RWPE1 (cell line): ENCODE measurements around the gene SYT2.
"Not testable (repeated sequence)": the region's sequence is repeated elsewhere in the genome, so short reads cannot be mapped to it uniquely, and the experiment has no call there.

Source experiments
- CTCF ChIA-PET: fragments of 350-600 bp; sonication (Branson Sonifier 250); formaldehyde crosslinking; extraction: SDS; loops from one replicate; lab custom pipeline; 2021; lab: Yijun Ruan, JAX
- POLR2A ChIA-PET: fragments of 400-600 bp; formaldehyde crosslinking; extraction: SDS; loops from one replicate; lab custom pipeline; 2020; ENCODE audit warnings: antibody characterized with exemption; ENCODE audit not compliant: low non-redundant PET; lab: Yijun Ruan, JAX
- DNase-seq: peaks from one replicate; pipeline ENCODE4 v3.0.0; 2012; ENCODE audit warnings: low spot score
- H3K27ac ChIP-seq: fragments of 450-650 bp; 2 replicates; pipeline ENCODE4 v1.5.1; 2017
- TF ChIP-seq, protein P1 (sequence below): fragments of 450-650 bp; conservative IDR thresholded peaks from 2 replicates; pipeline ENCODE4 v1.5.1; 2017; ENCODE audit warnings: low read depth, mild to moderate bottlenecking

SYT2 gene

DNA sequence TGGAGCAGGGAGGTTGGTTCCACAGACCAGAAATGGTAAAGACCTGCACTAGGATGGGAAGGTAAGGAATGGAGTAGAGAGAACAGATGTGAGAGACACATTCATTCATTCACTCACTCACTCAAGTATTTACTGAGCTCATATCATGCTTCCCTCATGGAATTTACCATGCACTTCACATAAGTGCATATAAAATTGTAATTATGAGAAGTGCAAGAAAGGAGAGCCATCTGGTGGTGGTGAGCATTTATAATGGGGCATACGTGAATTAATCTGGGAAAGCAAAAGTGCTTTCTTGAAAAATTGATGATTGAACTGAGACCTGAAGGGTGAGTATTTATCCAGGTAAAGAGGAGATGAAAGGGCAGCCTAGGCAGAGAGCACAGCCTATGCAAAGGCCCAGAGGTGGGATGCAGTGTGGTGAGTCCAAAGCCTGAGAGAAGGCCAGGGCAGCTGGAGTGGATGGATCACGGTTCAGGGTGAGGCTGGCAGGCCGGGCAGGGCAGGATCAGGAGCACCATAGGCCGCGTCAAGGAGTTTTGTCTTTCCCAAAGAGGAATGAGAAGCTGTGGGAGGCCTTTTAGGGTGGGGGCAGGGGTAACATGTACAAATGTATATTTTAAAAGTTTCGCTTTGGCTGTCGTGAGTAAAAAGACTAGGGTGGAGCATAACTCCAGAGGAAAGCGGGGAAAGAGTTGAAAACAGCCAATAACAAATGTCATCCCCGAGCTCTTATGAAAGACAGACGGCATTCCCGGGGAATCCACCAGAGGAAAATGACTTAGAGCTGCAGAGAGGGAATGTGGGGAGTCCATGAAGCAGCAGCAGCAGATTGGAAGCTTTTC, 95.7 kb downstream of the SYT2 start:
- H3K27ac ChIP-seq, POLR2A ChIA-PET, DNase-seq: not testable (repeated sequence)
- CTCF ChIA-PET: interaction anchor here (0.5 to 1.3 kb wide), 7 partner anchors 14 to 272 kb away, joined by 3 to 6 read pairs (median 4); no protein-coding TSS in a partner anchor
- TF ChIP-seq, protein P1, sequence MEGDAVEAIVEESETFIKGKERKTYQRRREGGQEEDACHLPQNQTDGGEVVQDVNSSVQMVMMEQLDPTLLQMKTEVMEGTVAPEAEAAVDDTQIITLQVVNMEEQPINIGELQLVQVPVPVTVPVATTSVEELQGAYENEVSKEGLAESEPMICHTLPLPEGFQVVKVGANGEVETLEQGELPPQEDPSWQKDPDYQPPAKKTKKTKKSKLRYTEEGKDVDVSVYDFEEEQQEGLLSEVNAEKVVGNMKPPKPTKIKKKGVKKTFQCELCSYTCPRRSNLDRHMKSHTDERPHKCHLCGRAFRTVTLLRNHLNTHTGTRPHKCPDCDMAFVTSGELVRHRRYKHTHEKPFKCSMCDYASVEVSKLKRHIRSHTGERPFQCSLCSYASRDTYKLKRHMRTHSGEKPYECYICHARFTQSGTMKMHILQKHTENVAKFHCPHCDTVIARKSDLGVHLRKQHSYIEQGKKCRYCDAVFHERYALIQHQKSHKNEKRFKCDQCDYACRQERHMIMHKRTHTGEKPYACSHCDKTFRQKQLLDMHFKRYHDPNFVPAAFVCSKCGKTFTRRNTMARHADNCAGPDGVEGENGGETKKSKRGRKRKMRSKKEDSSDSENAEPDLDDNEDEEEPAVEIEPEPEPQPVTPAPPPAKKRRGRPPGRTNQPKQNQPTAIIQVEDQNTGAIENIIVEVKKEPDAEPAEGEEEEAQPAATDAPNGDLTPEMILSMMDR: 0 out of 2 replicates have a peak, but pooled peaks have one; percentile 13

DNA sequence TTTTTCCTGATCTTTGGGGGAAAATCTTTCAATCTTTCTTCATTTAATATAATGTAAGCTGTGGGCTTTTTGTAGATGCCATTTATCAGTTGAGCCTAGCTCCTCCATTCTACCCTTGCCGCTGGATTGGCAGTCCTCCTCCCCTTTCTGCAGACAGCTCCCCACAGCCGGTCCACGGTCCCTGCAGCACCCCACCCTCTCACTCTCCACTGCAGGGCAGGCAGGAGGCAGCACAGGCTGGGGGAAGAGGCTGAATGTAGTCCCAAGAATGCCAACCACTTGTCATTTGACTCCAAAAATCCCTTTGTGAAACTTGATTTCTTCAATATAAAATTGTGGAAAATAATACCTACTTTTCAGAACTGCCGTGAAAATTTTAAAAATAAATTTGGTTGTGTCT, 96.7 kb downstream of the SYT2 start:
- no peak overlapping the region for H3K27ac ChIP-seq
- DNase-seq: no peak
- POLR2A ChIA-PET: no interaction called here
- CTCF ChIA-PET: interaction anchor here (1.1 to 2.9 kb wide), 2 partner anchors 13 to 27 kb away, joined by 3 to 9 read pairs; no protein-coding TSS in a partner anchor
- TF ChIP-seq, protein P1: no peak

DNA sequence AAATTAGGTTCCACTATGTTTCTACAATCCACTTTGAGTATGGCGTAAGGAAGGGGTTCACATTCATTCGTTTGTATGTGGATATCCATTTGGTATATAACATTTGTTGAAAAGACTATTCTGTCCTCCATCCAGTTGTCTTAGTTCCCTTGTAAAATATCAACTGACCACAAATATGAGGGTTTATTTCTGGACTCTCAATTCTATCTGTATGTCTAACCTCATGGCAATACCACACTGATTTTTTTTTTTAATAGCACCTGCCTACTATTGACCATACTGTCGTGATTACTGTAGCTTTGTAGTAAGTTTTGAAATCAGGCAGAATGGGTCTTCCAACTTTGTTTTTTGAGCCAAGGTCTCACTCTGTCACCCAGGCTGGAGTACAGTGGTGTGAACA, 98.2 kb downstream of the SYT2 start:
- DNase-seq, POLR2A ChIA-PET, H3K27ac ChIP-seq: not testable (repeated sequence)
- CTCF ChIA-PET: interaction anchor here (2.9 kb wide), 1 partner anchor 12 kb away, joined by 9 read pairs; no protein-coding TSS in a partner anchor

DNA sequence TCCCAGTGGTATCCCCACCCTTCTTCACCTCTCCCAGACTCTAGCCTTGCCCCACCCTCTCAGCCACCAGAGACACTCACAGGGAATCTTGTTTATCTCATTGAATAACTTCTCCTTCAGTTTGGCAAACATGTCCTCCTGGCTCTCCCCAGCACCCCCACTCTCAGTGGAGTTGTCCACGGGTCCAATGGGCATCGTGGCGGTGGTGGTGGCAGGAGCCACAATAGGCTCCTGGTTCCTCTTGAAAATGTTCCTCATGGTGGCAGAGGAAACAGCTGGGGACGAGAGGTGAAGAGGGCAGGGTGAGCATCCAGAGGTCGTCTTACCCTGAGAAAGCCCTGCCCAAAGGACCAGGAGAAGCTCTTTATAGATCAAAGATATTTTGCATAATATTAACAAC, 104.7 kb downstream of the SYT2 start:
- TF ChIP-seq, protein P1: no peak
- no peak for DNase-seq
- ChIA-PET POLR2A (no interaction called here), CTCF (interaction anchor here (0.6 to 1.2 kb wide), 3 partner anchors 104 to 1040 kb away, joined by 4 to 5 read pairs (median 4); no protein-coding TSS in a partner anchor)
- H3K27ac ChIP-seq: no peak overlapping the region

DNA sequence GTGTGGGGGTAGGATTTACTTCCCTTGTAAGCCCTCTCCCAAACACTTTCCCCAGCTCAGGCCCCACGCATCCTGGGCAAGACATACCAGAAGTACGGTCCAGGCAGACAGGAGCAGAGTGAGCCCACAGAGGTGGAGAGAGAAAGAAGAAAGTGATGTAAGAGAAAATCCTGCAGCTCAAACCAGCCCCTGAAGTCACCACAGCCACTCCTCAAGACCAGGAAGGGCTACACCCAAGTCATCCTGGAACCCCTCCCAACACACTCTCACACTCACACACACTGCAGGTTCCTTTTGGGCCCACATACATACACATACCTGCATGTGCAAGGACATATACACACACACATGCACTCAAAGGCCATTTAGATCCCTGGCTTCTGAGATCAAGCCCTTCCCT, 106.8 kb downstream of the SYT2 start:
- H3K27ac ChIP-seq: no peak overlapping the region
- ChIA-PET POLR2A (no interaction called here), CTCF (interaction anchor here (0.6 to 1.2 kb wide), 4 partner anchors 31 to 259 kb away, joined by 3 to 4 read pairs (median 3); no protein-coding TSS in a partner anchor)
- DNase-seq: no peak
- TF ChIP-seq, protein P1: no peak

DNA sequence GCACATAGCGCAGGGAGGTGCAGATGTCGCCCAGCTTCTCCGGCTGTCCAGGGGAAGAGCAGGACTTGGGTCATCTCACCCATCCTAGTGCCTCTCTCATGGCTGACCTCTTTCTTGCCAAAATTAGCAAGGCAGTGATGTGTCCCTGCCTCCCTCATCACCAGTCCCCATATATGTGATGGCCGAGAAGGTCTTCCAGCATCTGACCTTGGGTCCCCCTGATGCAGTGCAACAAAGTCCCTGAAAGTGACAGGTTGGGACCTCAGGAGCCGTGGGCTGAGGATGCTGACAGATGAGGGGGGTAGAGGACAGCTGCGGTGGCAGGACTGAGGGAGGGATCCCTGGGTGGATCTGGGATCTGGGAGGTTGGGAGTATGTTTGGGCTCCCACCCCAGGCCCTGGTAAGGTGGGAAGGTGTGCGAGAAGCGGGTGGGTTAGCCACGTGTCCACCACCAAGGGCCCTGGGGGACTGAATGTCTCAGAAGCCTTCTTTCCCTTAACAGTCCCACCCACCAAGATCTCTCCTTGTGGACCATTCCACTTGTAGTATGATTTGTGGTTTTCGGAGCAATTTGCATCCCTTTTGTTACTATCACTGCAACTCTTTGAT, 109.7 kb downstream of the SYT2 start:
- TF ChIP-seq, protein P1: peak; percentile 44
- no peak for DNase-seq
- POLR2A ChIA-PET: no interaction called here
- no peak overlapping the region; the same call in 1 of the 2 replicates for H3K27ac ChIP-seq
- CTCF ChIA-PET: interaction anchor here (0.6 to 2.4 kb wide), 47 partner anchors 9 to 877 kb away, joined by 3 to 35 read pairs (median 5); no protein-coding TSS in a partner anchor
